ENCODE data around the gene SNX15.
"Not testable (repeated sequence)": the region's sequence is repeated elsewhere in the genome, so short reads cannot be mapped to it uniquely, and the experiment has no call there.

SNX15 gene

GRCh38 chr11:65021509-65021908, 5.7 kb upstream of the SNX15 start:
- no peak overlapping the region for H3K27ac Mint-ChIP-seq (ENCODE audit: low read depth)
- H3K36me3 Mint-ChIP-seq (ENCODE audit: insufficient read depth): peaks cover 9% of the 10 kb centered on the region
- no peak overlapping the region for H3K4me3 Mint-ChIP-seq
- ATAC-seq (replicated peaks; ENCODE audit: extremely low read depth, poor library complexity, severe bottlenecking): no peak
- peaks cover 4% of the 10 kb centered on the region for H3K4me1 Mint-ChIP-seq
- H3K27me3 Mint-ChIP-seq: no peaks in the 10 kb centered on the region
- no peaks in the 10 kb centered on the region for H3K9me3 Mint-ChIP-seq
- no peak for DNase-seq (ENCODE audit: low spot score in 2 of 2)

- Mint-ChIP-seq H3K36me3 (ENCODE audit: insufficient read depth) (peaks cover 11% of the 10 kb centered on the region), H3K27ac (ENCODE audit: low read depth) (peak overlapping the region; percentile 67), H3K4me1 (peaks cover 14% of the 10 kb centered on the region)
- H3K4me3 Mint-ChIP-seq; DNase-seq (ENCODE audit: low spot score in 2 of 2); H3K9me3 Mint-ChIP-seq; ATAC-seq (replicated peaks; ENCODE audit: extremely low read depth, poor library complexity, severe bottlenecking); H3K27me3 Mint-ChIP-seq: not testable (repeated sequence)
Measured at GRCh38 chr11:65023502-65023901, 3.7 kb upstream of the SNX15 start.

- peak overlapping the region; percentile 48 for H3K4me3 Mint-ChIP-seq
- no peaks in the 10 kb centered on the region for H3K27me3 Mint-ChIP-seq
- DNase-seq (ENCODE audit: low spot score in 2 of 2) (no peak), ATAC-seq (replicated peaks; ENCODE audit: extremely low read depth, poor library complexity, severe bottlenecking) (no peak)
- H3K4me1 Mint-ChIP-seq: peaks cover 14% of the 10 kb centered on the region
- no peak overlapping the region for H3K27ac Mint-ChIP-seq (ENCODE audit: low read depth)
- no peaks in the 10 kb centered on the region for H3K9me3 Mint-ChIP-seq
- H3K36me3 Mint-ChIP-seq (ENCODE audit: insufficient read depth): peaks cover 10% of the 10 kb centered on the region
Measured at GRCh38 chr11:65026810-65027209, 429 bp upstream of the SNX15 start.

- ATAC-seq (replicated peaks; ENCODE audit: extremely low read depth, poor library complexity, severe bottlenecking) (no peak), DNase-seq (ENCODE audit: low spot score in 2 of 2) (no peak)
- Mint-ChIP-seq H3K27me3 (no peaks in the 10 kb centered on the region), H3K27ac (ENCODE audit: low read depth) (no peak overlapping the region), H3K36me3 (ENCODE audit: insufficient read depth) (peaks cover 11% of the 10 kb centered on the region), H3K4me1 (peaks cover 8% of the 10 kb centered on the region), H3K9me3 (no peaks in the 10 kb centered on the region), H3K4me3 (no peak overlapping the region)
Measured at GRCh38 chr11:65032216-65032615, 5.0 kb downstream of the SNX15 start.

- ATAC-seq (replicated peaks; ENCODE audit: extremely low read depth, poor library complexity, severe bottlenecking) (no peak), DNase-seq (ENCODE audit: low spot score in 2 of 2) (no peak)
- no peak overlapping the region for H3K4me3 Mint-ChIP-seq
- H3K27me3 Mint-ChIP-seq: no peaks in the 10 kb centered on the region
- no peak overlapping the region for H3K27ac Mint-ChIP-seq (ENCODE audit: low read depth)
- H3K9me3 Mint-ChIP-seq: no peaks in the 10 kb centered on the region
- peaks cover 7% of the 10 kb centered on the region for H3K36me3 Mint-ChIP-seq (ENCODE audit: insufficient read depth)
- no peaks in the 10 kb centered on the region for H3K4me1 Mint-ChIP-seq
Measured at GRCh38 chr11:65034423-65034822, 7.2 kb downstream of the SNX15 start.

GRCh38 chr11:65035579-65035978, 8.3 kb downstream of the SNX15 start:
- DNase-seq (ENCODE audit: low spot score in 2 of 2): no peak

GRCh38 chr11:65036931-65037330, 9.7 kb downstream of the SNX15 start:
- Mint-ChIP-seq H3K27me3 (no peaks in the 10 kb centered on the region), H3K27ac (ENCODE audit: low read depth) (no peak overlapping the region), H3K36me3 (ENCODE audit: insufficient read depth) (peaks cover 11% of the 10 kb centered on the region), H3K4me3 (no peak overlapping the region), H3K9me3 (no peaks in the 10 kb centered on the region), H3K4me1 (no peaks in the 10 kb centered on the region)
- no peak for DNase-seq (ENCODE audit: low spot score in 2 of 2)
- ATAC-seq (replicated peaks; ENCODE audit: extremely low read depth, poor library complexity, severe bottlenecking): no peak

More at GRCh38 chr11:65035579-65035978, 8.3 kb downstream of the SNX15 start:
- Mint-ChIP-seq H3K27me3 (no peaks in the 10 kb centered on the region), H3K27ac (ENCODE audit: low read depth) (no peak overlapping the region), H3K4me1 (no peaks in the 10 kb centered on the region), H3K36me3 (ENCODE audit: insufficient read depth) (peaks cover 7% of the 10 kb centered on the region), H3K9me3 (no peaks in the 10 kb centered on the region), H3K4me3 (no peak overlapping the region)
- no peak for ATAC-seq (replicated peaks; ENCODE audit: extremely low read depth, poor library complexity, severe bottlenecking)

GRCh38 chr11:65040520-65040846, 13.2 kb downstream of the SNX15 start:
- Mint-ChIP-seq H3K4me1 (peaks cover 9% of the 10 kb centered on the region), H3K4me3 (peak overlapping the region; percentile 91), H3K27me3 (no peaks in the 10 kb centered on the region), H3K36me3 (ENCODE audit: insufficient read depth) (peaks cover 8% of the 10 kb centered on the region), H3K27ac (ENCODE audit: low read depth) (peak overlapping the region; percentile 87), H3K9me3 (no peaks in the 10 kb centered on the region)
- DNase-seq (ENCODE audit: low spot score in 2 of 2) (no peak), ATAC-seq (replicated peaks; ENCODE audit: extremely low read depth, poor library complexity, severe bottlenecking) (no peak)

- no peaks in the 10 kb centered on the region for H3K27me3 Mint-ChIP-seq
- H3K27ac Mint-ChIP-seq (ENCODE audit: low read depth): peak within 1 kb of the TSS; percentile 87
- DNase-seq (ENCODE audit: low spot score in 2 of 2) (peak; percentile 71 to 80), ATAC-seq (replicated peaks; ENCODE audit: extremely low read depth, poor library complexity, severe bottlenecking) (peak; percentile 95)
- H3K9me3 Mint-ChIP-seq: no peaks in the 10 kb centered on the region
- H3K4me1 Mint-ChIP-seq: peaks cover 9% of the 10 kb centered on the region
- H3K4me3 Mint-ChIP-seq: peak within 1 kb of the TSS; percentile 91
- peaks cover 8% of the 10 kb centered on the region for H3K36me3 Mint-ChIP-seq (ENCODE audit: insufficient read depth)
Measured at GRCh38 chr11:65040847-65041622, 13.8 kb downstream of the SNX15 start, which contains the start of gene SAC3D1. Gene SAC3D1 (plus strand): TSS chr11:65041210. CDS start chr11:65041293, 83 bp downstream.

- no peak overlapping the region for H3K27ac Mint-ChIP-seq (ENCODE audit: low read depth)
- peaks cover 15% of the 10 kb centered on the region for H3K4me1 Mint-ChIP-seq
- ATAC-seq (replicated peaks; ENCODE audit: extremely low read depth, poor library complexity, severe bottlenecking) (no peak), DNase-seq (ENCODE audit: low spot score in 2 of 2) (no peak)
- H3K36me3 Mint-ChIP-seq (ENCODE audit: insufficient read depth): peaks cover 8% of the 10 kb centered on the region
- peak overlapping the region; percentile 91 for H3K4me3 Mint-ChIP-seq
- no peaks in the 10 kb centered on the region for H3K9me3 Mint-ChIP-seq
- H3K27me3 Mint-ChIP-seq: no peaks in the 10 kb centered on the region
Measured at GRCh38 chr11:65042891-65043290, 15.7 kb downstream of the SNX15 start.

GRCh38 chr11:65043881-65044501, 16.8 kb downstream of the SNX15 start:
- no peak for DNase-seq (ENCODE audit: low spot score in 2 of 2)
- Mint-ChIP-seq H3K27me3 (no peaks in the 10 kb centered on the region), H3K4me1 (peaks cover 15% of the 10 kb centered on the region), H3K36me3 (ENCODE audit: insufficient read depth) (peaks cover 7% of the 10 kb centered on the region), H3K4me3 (no peak overlapping the region), H3K27ac (ENCODE audit: low read depth) (peak overlapping the region; percentile 47), H3K9me3 (no peaks in the 10 kb centered on the region)
- no peak for ATAC-seq (replicated peaks; ENCODE audit: extremely low read depth, poor library complexity, severe bottlenecking)

GRCh38 chr11:65045061-65045460, 17.8 kb downstream of the SNX15 start:
- peaks cover 7% of the 10 kb centered on the region for H3K36me3 Mint-ChIP-seq (ENCODE audit: insufficient read depth)
- no peak for ATAC-seq (replicated peaks; ENCODE audit: extremely low read depth, poor library complexity, severe bottlenecking)
- H3K4me3 Mint-ChIP-seq: no peak overlapping the region
- no peaks in the 10 kb centered on the region for H3K9me3 Mint-ChIP-seq
- no peak overlapping the region for H3K27ac Mint-ChIP-seq (ENCODE audit: low read depth)
- no peaks in the 10 kb centered on the region for H3K27me3 Mint-ChIP-seq
- peaks cover 15% of the 10 kb centered on the region for H3K4me1 Mint-ChIP-seq
- DNase-seq (ENCODE audit: low spot score in 2 of 2): no peak

GRCh38 chr11:65045728-65046127, 18.5 kb downstream of the SNX15 start:
- H3K9me3 Mint-ChIP-seq: no peaks in the 10 kb centered on the region
- peaks cover 6% of the 10 kb centered on the region for H3K36me3 Mint-ChIP-seq (ENCODE audit: insufficient read depth)
- DNase-seq (ENCODE audit: low spot score in 2 of 2) (no peak), ATAC-seq (replicated peaks; ENCODE audit: extremely low read depth, poor library complexity, severe bottlenecking) (no peak)
- H3K4me1 Mint-ChIP-seq: peaks cover 15% of the 10 kb centered on the region
- H3K27ac Mint-ChIP-seq (ENCODE audit: low read depth): no peak overlapping the region
- no peaks in the 10 kb centered on the region for H3K27me3 Mint-ChIP-seq
- no peak overlapping the region for H3K4me3 Mint-ChIP-seq

All from central memory CD8-positive, alpha-beta T cell (primary cell).